ENCODE results near the gene NEMP1.
A peak's percentile ranks its signal among the peaks of the same experiment; 100 is the strongest.
"Not testable (repeated sequence)": the region's sequence is repeated elsewhere in the genome, so short reads cannot be mapped to it uniquely, and the experiment has no call there.

Gene NEMP1

GRCh38 chr12:57078519-57079404, at the start of gene NEMP1:
Gene NEMP1 (minus strand): TSS chr12:57078791. CDS start chr12:57078745, 46 bp downstream.
- peak; percentile 74 to 92 (median 87) for DNase-seq (ENCODE audit: low read depth in 3 of 3, low spot score in 1 of 3)

- DNase-seq (ENCODE audit: low read depth in 3 of 3, low spot score in 1 of 3): peak; percentile 46 to 71 (median 70)
These were observed 49.3 kb upstream of the NEMP1 start, which contains the start of gene LRP1 for GRCh38 chr12:57127726-57128518. Gene LRP1 (plus strand): TSS chr12:57128483. CDS start chr12:57128965, 482 bp downstream.

- peak in 1 of 3 donors; percentile 16 for DNase-seq (ENCODE audit: low read depth in 3 of 3, low spot score in 1 of 3)
These were observed 48.6 kb upstream of the NEMP1 start for GRCh38 chr12:57127101-57127725.

GRCh38 chr12:57126561-57126960, 48.0 kb upstream of the NEMP1 start:
- no peak for DNase-seq (ENCODE audit: low read depth in 3 of 3, low spot score in 1 of 3)

GRCh38 chr12:57126061-57126460, 47.5 kb upstream of the NEMP1 start:
- no peak for DNase-seq (ENCODE audit: low read depth in 3 of 3, low spot score in 1 of 3)

- DNase-seq (ENCODE audit: low read depth in 3 of 3, low spot score in 1 of 3): peak; percentile 38 to 58 (median 46)
These were observed 45.8 kb upstream of the NEMP1 start for GRCh38 chr12:57124261-57124877.

GRCh38 chr12:57123813-57124212, 45.2 kb upstream of the NEMP1 start:
- DNase-seq (ENCODE audit: low read depth in 3 of 3, low spot score in 1 of 3): no peak

GRCh38 chr12:57120718-57121117, 42.1 kb upstream of the NEMP1 start:
- DNase-seq (ENCODE audit: low read depth in 3 of 3, low spot score in 1 of 3): not testable (repeated sequence)

GRCh38 chr12:57119294-57120085, 40.9 kb upstream of the NEMP1 start:
- no peak for DNase-seq (ENCODE audit: low read depth in 3 of 3, low spot score in 1 of 3)

- DNase-seq (ENCODE audit: low read depth in 3 of 3, low spot score in 1 of 3): no peak
These were observed 40.2 kb upstream of the NEMP1 start for GRCh38 chr12:57118711-57119271.

GRCh38 chr12:57116580-57117281, 38.1 kb upstream of the NEMP1 start:
- no peak for DNase-seq (ENCODE audit: low read depth in 3 of 3, low spot score in 1 of 3)

- DNase-seq (ENCODE audit: low read depth in 3 of 3, low spot score in 1 of 3): no peak
These were observed 34.1 kb upstream of the NEMP1 start for GRCh38 chr12:57112492-57113294.

- peak; percentile 60 to 72 (median 61) for DNase-seq (ENCODE audit: low read depth in 3 of 3, low spot score in 1 of 3)
These were observed 32.6 kb upstream of the NEMP1 start, which contains the start of gene STAT6 for GRCh38 chr12:57111031-57111734. Gene STAT6 (minus strand): TSS chr12:57111362. CDS start chr12:57108278, 3,084 bp downstream.

GRCh38 chr12:57110104-57111030, 31.8 kb upstream of the NEMP1 start:
- DNase-seq (ENCODE audit: low read depth in 3 of 3, low spot score in 1 of 3): peak; percentile 45 to 60 (median 53)

- DNase-seq (ENCODE audit: low read depth in 3 of 3, low spot score in 1 of 3): no peak
These were observed 30.9 kb upstream of the NEMP1 start for GRCh38 chr12:57109207-57110103.

Measured in stimulated activated CD4-positive, alpha-beta T cell treated with anti-CD3 and anti-CD28 coated beads, TNF-alpha, amount 100 ng/mL, for 1 hour (primary cell).